DND-41 (cell line): ENCODE data around the gene DYNLT5.
"Not testable (repeated sequence)": the region's sequence is repeated elsewhere in the genome, so short reads cannot be mapped to it uniquely, and the experiment has no call there.

ENCODE experiments used
- CTCF ChIP-seq: IDR thresholded peaks from 2 replicates; pipeline ENCODE4 v1.5.1; 2012; ENCODE audit warnings: borderline replicate concordance, low read length, moderate library complexity, mild to moderate bottlenecking; ENCODE audit not compliant: poor library complexity, severe bottlenecking; ENCODE audit errors: extremely low read depth
- EZH2 ChIP-seq: IDR thresholded peaks from 3 replicates; pipeline ENCODE4 v1.6.1; 2012; ENCODE audit warnings: borderline replicate concordance, low read depth, mild to moderate bottlenecking, moderate library complexity, low read length, inconsistent platforms; ENCODE audit not compliant: severe bottlenecking

- TF ChIP-seq EZH2, CTCF: not testable (repeated sequence)
These were observed 17.7 kb upstream of the DYNLT5 start for GRCh38 chr1:66734531-66734930.
